Glutamatergic neuron (in vitro differentiated cells): Measurements from ENCODE around the gene HPRT1. TPM values are rescaled to one million over a fixed set of nuclear protein-coding genes. Genes with fewer than 3 reads are reported as not detected.

Experiments
- DNase-seq: peaks from one replicate; pipeline ENCODE4 v3.0.0; 2022
- H3K27ac Mint-ChIP-seq: one replicate; pipeline ENCODE4 v1.8.0; 2020; ENCODE audit warnings: mild to moderate bottlenecking, mixed read lengths, inconsistent platforms; ENCODE audit not compliant: unreplicated experiment
- H3K27me3 Mint-ChIP-seq: one replicate; pipeline ENCODE4 v1.8.0; 2020; ENCODE audit warnings: mild to moderate bottlenecking, moderate library complexity, mixed read lengths, inconsistent platforms; ENCODE audit not compliant: unreplicated experiment
- H3K36me3 Mint-ChIP-seq: one replicate; pipeline ENCODE4 v1.8.0; 2020; ENCODE audit warnings: mild to moderate bottlenecking, mixed read lengths, inconsistent platforms; ENCODE audit not compliant: unreplicated experiment
- H3K4me1 Mint-ChIP-seq: one replicate; pipeline ENCODE4 v1.8.0; 2020; ENCODE audit warnings: mild to moderate bottlenecking, low read depth, mixed read lengths, inconsistent platforms; ENCODE audit not compliant: unreplicated experiment
- H3K4me3 Mint-ChIP-seq: one replicate; pipeline ENCODE4 v1.8.0; 2020; ENCODE audit warnings: mild to moderate bottlenecking, mixed read lengths, inconsistent platforms; ENCODE audit not compliant: unreplicated experiment
- H3K9me3 Mint-ChIP-seq: one replicate; pipeline ENCODE4 v1.8.0; 2020; ENCODE audit warnings: mild to moderate bottlenecking, moderate library complexity, mixed read lengths, inconsistent platforms; ENCODE audit not compliant: unreplicated experiment
- total RNA-seq: library from RNA; stranded (reverse); fragmentation: NEBNext Ultra II Directional; extraction: Animal tissue kit (Norgen Biotek cat#: 25700); gene quantifications from one replicate; pipeline ENCODE4 v1.2.1, GENCODE V29; 2021; ENCODE audit not compliant: unreplicated experiment
- TF ChIP-seq, protein P1 (sequence below): fragments of 200-600 bp; sonication (generic); IDR thresholded peaks from one replicate; pipeline ENCODE4 v1.5.0; 2021; ENCODE audit not compliant: partially characterized antibody, unreplicated experiment

HPRT1 gene
- total RNA-seq, 1 donor from 2014 or later: 12.1 TPM

GRCh38 chrX:134530845-134531244, 70.9 kb downstream of the HPRT1 start:
- H3K36me3 Mint-ChIP-seq: no peaks in the 10 kb centered on the region
- H3K4me3 Mint-ChIP-seq: no peak overlapping the region
- DNase-seq: no peak
- TF ChIP-seq, protein P1, sequence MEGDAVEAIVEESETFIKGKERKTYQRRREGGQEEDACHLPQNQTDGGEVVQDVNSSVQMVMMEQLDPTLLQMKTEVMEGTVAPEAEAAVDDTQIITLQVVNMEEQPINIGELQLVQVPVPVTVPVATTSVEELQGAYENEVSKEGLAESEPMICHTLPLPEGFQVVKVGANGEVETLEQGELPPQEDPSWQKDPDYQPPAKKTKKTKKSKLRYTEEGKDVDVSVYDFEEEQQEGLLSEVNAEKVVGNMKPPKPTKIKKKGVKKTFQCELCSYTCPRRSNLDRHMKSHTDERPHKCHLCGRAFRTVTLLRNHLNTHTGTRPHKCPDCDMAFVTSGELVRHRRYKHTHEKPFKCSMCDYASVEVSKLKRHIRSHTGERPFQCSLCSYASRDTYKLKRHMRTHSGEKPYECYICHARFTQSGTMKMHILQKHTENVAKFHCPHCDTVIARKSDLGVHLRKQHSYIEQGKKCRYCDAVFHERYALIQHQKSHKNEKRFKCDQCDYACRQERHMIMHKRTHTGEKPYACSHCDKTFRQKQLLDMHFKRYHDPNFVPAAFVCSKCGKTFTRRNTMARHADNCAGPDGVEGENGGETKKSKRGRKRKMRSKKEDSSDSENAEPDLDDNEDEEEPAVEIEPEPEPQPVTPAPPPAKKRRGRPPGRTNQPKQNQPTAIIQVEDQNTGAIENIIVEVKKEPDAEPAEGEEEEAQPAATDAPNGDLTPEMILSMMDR: no peak
- no peak overlapping the region for H3K27ac Mint-ChIP-seq
- H3K9me3 Mint-ChIP-seq: no peaks in the 10 kb centered on the region
- H3K27me3 Mint-ChIP-seq: no peaks in the 10 kb centered on the region
- H3K4me1 Mint-ChIP-seq: no peaks in the 10 kb centered on the region

- Mint-ChIP-seq H3K4me3 (no peak overlapping the region), H3K4me1 (no peaks in the 10 kb centered on the region), H3K36me3 (no peaks in the 10 kb centered on the region)
Observed at GRCh38 chrX:134533352-134533751, 73.4 kb downstream of the HPRT1 start.

DNA sequence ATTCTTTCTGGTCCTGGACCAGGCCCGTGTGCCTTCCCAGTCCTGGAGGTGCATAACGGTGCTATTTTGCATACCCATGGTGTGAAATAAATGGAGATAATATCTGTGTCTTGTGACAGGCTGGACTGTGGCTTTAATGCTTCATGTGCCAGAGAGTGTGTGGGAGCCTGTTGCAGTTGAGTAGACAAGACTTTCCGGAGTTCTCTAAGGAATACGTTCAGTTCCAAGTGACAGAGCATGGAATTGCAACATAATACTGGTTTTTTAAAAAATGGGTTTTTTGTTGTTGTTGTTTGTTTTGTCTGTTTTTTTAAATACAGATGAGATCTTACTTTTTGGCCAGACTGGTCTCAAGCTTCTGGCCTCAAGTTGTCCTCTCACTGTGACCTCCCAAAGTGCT, 74.0 kb downstream of the HPRT1 start:
- H3K27ac Mint-ChIP-seq: no peak overlapping the region
- TF ChIP-seq, protein P1: no peak
- H3K4me3 Mint-ChIP-seq: no peak overlapping the region
- no peaks in the 10 kb centered on the region for H3K9me3 Mint-ChIP-seq
- no peaks in the 10 kb centered on the region for H3K27me3 Mint-ChIP-seq
- DNase-seq: no peak
- H3K36me3 Mint-ChIP-seq: no peaks in the 10 kb centered on the region
- no peaks in the 10 kb centered on the region for H3K4me1 Mint-ChIP-seq

More at GRCh38 chrX:134533352-134533751, 73.4 kb downstream of the HPRT1 start:
- Mint-ChIP-seq H3K27ac (no peak overlapping the region), H3K27me3 (no peaks in the 10 kb centered on the region), H3K9me3 (no peaks in the 10 kb centered on the region)
- TF ChIP-seq, protein P1: no peak
- DNase-seq: no peak

- Mint-ChIP-seq H3K36me3 (no peaks in the 10 kb centered on the region), H3K27me3 (no peaks in the 10 kb centered on the region), H3K4me3 (no peak overlapping the region), H3K9me3 (no peaks in the 10 kb centered on the region), H3K27ac (no peak overlapping the region), H3K4me1 (no peaks in the 10 kb centered on the region)
- no peak for DNase-seq
- TF ChIP-seq, protein P1: no peak
Observed at GRCh38 chrX:134537179-134537955, 77.4 kb downstream of the HPRT1 start.

GRCh38 chrX:134538316-134538715, 78.4 kb downstream of the HPRT1 start:
- Mint-ChIP-seq H3K27ac (no peak overlapping the region), H3K4me1 (peaks cover 4% of the 10 kb centered on the region), H3K27me3 (no peaks in the 10 kb centered on the region), H3K36me3 (no peaks in the 10 kb centered on the region), H3K4me3 (no peak overlapping the region), H3K9me3 (no peaks in the 10 kb centered on the region)
- TF ChIP-seq, protein P1: no peak
- no peak for DNase-seq
